HG02840 (cell line): ENCODE results near the gene LTB4R.
A peak's percentile ranks its signal among the peaks of the same experiment; 100 is the strongest.

Experiments
- ATAC-seq: cut with Tn5 transposase; IDR thresholded peaks from one replicate; pipeline ENCODE4 v1.9.1; 2021; ENCODE audit warnings: mild to moderate bottlenecking, moderate library complexity, moderate number of reproducible peaks; ENCODE audit not compliant: unreplicated experiment, low FRiP score

LTB4R gene

DNA sequence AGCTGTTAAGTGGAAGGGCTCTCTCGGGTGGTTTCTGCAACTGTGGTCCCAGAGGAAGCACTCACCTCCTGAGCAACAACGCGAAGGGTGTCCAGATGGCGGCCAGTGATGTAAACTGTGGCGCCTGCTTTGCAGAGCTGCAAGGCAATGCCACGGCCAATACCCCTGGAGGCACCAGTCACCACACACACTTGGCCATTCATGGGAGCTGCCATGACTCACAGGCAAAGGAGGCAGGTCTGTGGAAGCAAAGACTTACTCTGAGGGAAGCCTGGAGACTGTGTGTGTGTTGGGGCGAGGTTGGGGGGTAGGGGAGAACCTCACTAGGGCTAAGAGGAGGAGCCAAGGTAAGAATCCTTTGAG lies 12.4 kb upstream of the LTB4R start:
- no peak for ATAC-seq

DNA sequence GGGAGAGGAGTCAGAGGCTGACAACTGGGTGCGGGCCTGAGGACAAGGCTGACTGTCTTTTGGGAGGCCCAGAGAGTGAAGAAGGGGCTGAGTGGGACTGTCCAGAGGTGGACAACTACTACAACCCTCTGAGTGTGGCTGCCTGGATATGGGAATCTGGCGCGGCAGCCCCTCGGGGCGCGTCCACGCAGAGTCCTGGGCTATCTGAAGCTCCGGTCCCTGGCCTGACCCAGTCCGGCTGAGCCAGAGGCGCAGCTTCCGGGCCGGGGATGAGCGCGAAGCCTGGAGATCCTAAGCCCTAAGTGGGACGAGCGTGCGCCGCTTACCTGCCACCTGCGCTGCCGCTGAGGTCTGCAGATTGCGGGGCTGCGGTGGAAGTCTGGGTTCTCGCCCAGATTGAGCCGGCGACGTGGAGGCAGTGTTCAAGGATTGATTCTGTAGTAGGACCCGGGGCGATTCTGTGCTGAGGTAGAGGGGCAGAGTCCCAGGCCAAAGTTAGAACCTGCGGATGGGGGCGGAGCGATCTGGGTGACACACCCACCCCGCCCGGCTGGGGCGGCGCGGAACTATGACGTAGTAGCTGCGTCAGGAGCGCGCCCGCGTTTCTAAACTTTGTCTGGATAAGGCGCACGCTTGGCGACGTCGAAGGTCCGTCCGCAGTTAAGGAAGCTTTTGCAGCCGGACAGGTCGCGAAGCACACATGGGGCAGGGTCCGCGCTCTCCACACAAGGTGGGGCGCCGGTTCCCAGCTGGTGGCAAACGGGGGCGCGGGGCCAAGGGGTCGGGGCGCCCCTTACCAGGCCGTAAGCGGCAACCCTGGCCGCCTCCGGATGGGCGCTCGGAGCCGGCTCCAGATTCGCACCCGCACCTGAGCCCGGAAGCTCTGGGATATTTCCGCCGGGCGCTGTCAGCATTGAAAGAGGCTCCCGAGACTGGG lies 11.8 kb upstream of the LTB4R start, which contains the start of the genes DHRS1 and NOP9:
Gene DHRS1 (minus strand): TSS at position 526 of the 937 bp plus-strand sequence. CDS start 674 bp downstream, outside the sequence.
Gene NOP9 (plus strand): TSS at position 596 of the 937 bp plus-strand sequence. CDS start 105 bp downstream, at position 701.
- ATAC-seq, result peak; percentile 77

DNA sequence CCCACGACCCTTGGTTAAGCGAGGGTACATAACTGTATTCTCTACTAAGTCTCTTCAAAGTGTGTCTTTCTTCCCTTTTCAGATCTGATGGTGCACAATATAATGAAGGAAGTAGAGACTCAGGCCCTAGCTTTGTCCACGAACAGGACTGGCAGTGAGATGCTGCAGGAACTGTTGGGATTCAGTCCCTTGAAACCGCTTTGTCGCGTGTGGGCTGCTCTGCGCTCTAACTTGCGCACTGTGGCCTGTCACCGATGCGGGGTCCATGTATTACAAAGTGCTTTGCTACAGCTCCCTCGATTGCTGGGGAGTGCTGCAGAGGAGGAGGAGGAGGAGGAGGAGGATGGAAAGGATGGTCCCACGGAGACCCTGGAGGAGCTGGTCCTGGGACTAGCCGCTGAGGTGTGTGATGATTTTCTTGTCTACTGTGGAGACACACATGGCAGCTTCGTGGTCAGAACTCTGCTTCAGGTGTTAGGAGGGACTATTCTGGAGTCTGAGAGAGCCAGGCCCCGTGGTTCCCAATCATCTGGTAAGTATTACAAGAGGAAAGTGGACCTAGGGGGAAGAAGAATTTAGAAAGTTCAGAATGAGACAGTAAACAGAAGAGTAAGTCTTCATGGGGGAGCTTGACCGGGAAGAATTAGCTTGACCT lies 10.8 kb upstream of the LTB4R start:
- no peak for ATAC-seq

DNA sequence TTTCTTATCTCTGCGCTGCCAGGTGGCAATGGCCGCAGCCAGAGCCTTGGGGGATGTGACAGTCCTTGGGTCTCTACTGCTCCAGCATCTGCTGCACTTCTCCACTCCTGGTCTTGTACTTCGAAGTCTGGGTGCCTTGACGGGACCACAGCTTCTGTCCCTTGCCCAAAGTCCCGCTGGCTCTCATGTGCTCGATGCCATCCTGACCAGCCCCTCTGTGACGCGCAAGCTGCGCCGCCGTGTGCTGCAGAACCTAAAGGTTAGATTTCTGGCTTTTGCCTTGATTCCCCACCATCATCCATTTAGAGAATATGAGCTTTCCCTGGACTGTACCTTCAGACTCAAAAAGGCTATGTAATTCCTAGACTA lies 7.3 kb upstream of the LTB4R start:
- ATAC-seq, result no peak

DNA sequence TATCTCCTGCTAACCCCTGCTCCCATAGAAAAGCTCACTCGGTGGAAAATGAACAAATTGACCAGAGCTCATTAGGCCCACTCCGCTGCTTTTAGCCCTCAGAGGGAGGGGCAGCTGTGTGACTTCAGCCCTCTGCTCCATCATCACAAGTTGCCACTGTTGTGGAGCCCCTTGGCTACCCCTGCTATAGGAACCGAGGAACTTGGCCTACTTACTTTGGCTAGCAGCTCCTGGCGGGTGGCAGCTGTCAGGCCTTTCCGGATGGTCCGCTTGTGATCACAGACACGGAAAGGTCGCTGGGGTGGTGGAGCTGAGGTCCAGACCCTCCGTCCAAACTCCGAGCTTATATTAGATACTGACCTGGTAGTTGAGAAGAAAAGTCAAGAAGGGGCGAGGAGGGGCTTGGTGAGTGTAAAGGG lies 4.1 kb upstream of the LTB4R start:
- no peak for ATAC-seq

DNA sequence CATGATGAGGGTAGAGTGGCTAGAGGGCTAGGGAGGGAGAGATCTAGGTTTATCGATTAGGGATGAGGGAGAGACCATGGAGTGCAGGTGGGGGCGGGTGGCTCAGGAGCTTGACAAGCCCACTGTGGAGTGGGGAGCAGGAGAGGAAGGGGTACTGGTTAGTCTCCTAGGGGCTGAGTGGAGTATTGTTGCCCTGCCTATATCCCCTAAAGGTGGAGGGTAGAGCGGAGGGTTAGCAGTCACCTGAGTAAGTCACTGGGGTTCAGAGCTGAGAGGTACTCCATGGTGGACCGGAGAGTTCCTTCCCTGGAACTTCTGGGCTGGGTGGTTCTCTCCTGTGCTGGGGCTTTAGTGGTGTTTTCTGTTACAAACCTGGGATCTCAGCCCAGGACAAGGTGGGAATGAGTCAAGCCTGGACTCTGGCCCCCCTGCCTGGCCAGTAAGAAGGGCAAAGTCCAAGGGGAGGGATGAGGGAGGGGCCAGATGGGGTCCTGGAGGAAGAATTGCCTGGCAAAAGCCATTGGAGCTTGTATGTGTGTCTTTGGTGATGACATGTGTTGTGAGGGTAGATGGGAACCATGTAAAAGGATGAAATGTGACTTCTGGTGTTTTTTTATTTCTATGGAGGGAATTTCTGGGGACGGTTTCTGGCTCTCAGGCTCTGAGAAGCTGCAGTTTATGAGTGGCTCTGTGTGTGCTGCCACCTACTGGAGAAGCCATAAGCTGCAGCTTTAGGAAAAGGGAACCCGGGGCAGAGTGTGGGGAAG lies 3.5 kb upstream of the LTB4R start, which contains the start of gene CIDEB:
Gene CIDEB (minus strand): TSS at position 403 of the 767 bp plus-strand sequence. CDS start 119 bp downstream, at position 284.
- no peak for ATAC-seq

DNA sequence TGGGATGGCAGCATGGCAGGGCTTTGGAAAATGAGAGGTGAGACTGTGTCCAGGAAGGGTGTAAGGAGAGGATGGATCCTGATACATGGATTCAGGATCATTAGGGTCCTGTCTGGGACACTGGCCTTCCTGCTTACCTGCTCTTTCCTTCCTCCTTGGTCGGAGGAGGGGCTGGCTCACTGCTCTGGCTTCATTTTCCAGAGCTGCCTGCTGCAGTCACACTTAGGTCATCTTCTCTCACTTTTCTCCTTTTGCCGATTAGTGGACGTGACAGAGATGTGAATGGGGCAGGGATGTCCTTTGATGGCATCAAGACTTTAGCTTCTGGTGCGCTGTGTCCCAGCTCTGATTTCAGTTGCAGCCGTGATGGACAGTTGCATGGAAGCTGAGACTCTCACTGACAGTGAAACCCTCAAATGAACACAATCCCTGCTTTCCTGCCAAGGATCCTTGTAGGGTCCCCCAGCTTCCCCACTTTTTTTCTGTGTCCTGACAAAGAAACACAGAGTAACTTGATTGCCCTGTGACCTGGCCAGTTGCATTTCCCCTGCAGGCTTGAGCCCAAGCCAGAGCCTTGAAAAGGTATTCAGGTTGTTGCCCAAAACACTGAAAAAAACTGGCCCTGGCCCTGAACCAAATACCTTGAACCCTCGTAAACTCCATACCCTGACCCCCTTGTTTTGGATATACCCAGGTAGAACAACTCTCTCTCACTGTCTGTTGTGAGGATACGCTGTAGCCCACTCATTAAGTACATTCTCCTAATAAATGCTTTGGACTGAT lies 2.8 kb upstream of the LTB4R start:
- no peak for ATAC-seq

DNA sequence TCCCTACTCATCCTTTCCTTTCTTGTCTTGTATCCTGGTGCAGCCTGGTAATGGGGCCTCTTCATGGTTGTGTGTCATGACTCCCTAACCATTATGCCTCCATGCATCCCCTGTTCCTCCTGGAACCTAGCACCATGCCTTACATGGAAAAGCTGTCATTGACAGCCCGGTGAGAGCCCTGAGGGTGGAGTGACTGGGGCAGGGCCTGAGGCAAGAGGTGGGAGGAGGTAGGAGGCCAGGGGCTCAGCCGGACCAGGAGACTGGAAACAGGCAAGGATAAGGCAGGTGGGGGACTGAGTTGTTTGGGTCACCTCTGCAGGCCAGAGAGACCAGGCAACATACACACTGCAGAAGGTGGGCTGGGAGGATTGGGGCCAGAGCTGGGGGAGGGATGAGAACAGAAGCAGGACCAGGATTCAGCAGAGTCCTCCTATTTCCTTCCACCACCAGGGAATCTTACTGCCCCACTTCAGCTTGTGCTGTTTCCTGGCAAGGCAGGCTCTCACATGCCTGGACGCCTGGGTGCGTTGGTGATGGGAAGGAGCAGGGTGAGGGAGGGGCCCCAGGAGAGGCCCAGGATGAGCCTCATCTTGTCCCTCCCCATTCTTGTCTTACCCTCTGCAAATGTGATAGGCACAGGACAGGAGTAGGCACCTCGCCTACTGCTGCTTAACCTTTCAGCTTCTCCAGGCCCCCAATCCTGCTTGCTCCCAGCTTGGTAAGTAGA lies 1.6 kb upstream of the LTB4R start, which contains the start of gene LTB4R2:
Gene LTB4R2 (plus strand): TSS at position 603 of the 727 bp plus-strand sequence. CDS start 525 bp downstream, outside the sequence.
- ATAC-seq, result no peak

DNA sequence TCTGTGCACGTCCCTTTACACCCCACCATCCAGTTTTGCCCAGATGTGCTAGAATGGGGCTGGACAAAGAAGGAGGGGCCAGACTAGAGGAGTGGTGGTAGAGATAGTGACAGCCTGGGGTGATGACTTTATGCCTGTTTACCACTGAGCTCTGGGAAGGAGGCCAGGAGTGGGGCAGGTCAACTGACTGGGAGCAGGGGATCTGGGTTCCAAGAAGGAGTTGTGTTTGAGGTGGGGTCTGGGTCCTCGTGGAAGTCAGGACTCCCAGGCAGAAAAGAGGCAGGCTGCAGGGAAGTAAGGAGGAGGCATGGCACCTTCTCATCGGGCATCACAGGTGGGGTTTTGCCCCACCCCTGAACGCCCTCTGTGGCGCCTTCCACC lies 1.0 kb upstream of the LTB4R start:
- ATAC-seq, result no peak

DNA sequence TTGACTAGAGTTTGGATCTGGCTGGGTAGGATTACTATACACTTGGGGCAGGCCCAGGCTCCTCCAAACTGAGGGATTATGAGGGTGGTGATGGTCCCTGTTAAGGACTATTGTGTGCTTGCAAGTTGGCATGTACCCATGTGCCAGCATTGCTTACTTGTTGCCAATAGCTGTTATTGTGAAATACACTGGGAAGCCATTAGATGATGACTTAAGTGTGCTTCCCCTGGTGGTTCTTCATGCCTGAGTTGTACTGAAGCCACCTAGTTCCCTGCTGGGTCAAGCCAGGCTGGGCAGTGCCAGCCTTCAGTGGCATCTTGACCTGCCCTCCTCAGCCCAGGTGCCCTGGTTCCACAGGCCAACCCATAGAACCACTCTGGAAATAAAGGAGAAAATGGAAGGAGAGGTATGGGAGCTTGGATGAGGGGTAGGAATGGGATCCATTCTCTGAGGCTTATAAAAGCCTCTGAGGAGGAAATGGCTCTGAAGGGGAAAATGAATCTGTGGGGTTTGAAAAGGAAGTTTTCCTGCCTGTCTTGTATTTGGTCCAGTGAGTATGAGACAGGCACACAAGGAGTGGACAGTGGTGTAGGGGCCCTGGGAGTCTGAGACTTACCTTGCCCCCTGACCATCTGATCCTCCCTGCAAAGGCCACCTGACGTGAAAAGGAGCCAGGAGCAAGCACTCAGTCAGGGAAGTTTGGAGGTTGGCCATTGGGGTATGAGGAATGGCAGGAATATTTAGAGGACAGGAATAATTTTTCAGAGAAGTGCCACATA lies 724 bp downstream of the LTB4R start:
- no peak for ATAC-seq

DNA sequence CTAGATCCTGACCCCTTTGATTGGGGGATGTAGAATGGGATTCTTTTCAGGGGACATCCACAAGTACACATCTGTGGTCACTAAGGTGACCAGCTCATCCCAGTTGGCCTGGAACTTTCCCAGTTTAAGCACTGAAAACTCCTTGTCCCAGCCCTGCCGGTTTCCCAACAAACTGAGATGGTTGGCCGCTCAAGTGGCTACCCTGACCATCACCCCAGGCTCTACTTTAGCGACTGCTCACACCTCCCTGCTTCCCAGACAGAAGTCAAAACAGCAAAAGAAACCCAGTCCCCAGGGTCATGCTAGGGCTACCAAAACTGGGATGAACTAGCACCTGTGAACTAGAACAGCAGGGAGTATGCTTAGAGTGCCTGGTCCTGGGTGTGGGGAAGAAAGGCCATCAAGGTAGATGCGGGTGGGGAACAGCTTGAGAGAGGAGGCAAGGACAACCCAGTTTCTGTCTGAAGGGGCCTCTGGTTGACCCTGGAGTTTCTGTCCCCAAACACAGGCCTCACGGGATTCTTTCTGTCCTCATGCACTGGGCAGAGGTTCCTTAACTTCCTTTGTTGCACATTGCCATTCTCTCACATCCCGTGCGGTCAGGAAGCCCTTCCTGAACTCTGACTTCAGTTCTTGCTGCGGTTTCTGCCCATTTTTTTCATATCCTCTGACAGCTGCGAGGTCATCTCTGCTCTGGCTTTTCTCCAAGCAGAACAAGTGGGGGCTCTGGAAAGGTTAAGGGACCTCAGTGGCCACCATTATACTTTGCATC lies 1.6 kb downstream of the LTB4R start:
- no peak for ATAC-seq

DNA sequence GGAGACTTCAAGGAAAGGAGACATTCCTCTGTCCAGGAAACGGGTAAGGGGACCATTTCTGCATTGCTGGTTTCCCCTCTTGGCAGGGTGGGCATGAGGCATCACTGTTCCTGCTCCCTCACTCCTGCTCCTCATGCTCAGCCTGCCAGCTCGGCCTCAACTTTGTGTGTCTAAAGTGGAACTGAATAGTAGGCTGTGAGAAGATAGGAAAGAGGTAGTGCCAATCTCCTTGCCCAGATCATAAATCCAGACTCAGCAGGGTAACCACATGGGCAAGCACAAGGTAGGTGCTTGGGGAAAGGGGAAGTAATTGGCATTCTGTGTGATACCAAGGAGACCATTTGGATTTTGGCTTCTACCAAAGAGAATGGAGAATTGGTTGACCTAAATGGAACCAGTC lies 2.6 kb downstream of the LTB4R start:
- ATAC-seq, result no peak

DNA sequence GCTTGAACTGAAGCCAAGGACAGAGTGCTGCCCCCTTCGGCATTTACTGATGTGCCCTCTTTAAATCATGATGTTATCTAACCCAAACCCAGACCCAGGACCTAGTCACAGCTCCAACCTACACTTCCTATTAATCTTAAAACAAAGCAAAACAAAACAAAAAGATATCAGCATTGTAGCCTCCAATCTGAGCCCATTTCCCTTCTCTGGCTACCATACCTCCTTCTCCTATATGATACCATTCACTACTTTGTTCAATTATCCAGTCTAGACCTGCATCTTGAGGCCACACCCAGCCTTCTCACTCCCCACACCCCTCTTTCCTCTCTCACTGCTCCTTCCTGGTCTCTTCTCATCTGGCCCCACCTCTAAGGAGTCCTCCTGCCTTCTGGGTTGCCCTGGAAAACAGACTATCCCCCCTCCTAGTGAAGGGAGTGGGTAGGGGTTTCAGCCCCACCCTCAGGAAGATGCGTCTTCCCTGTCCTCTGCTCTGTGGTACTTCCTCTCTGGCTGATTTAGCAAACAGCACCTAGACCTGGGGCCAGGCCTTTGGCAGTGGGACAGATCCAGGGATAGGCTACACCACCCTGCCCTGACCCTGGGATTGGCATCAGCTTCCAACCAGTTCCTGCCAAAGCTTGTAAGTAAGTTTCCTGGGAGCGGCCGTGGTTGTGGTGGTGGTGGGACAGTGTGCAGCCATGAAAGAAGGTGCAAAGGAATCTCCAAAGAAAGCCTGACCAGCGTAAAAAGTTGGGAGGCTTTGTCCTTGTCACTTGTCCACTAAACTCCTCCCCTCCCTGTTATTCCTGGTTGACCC lies 3.3 kb downstream of the LTB4R start:
- no peak for ATAC-seq

DNA sequence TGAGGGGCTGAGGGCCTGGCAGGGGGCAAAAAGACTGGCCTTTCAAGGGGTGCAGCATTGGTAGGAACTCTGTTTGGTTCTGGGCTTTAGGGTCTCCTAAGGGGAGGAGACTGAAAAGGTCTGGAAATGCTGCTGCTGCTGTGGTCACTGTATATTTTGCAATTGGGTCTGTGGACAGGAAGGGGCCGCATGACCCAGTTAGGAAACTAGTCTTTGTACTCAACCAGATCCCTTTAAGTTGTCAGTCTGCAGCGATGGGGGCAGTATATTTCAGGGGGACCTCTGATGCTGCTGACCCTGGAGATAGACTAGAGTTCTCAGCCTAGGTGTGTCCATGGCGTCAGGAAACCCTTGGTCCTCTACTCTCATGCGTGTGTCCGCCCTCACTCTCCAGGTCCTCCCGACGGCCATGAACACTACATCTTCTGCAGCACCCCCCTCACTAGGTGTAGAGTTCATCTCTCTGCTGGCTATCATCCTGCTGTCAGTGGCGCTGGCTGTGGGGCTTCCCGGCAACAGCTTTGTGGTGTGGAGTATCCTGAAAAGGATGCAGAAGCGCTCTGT lies 4.0 kb downstream of the LTB4R start:
- no peak for ATAC-seq

DNA sequence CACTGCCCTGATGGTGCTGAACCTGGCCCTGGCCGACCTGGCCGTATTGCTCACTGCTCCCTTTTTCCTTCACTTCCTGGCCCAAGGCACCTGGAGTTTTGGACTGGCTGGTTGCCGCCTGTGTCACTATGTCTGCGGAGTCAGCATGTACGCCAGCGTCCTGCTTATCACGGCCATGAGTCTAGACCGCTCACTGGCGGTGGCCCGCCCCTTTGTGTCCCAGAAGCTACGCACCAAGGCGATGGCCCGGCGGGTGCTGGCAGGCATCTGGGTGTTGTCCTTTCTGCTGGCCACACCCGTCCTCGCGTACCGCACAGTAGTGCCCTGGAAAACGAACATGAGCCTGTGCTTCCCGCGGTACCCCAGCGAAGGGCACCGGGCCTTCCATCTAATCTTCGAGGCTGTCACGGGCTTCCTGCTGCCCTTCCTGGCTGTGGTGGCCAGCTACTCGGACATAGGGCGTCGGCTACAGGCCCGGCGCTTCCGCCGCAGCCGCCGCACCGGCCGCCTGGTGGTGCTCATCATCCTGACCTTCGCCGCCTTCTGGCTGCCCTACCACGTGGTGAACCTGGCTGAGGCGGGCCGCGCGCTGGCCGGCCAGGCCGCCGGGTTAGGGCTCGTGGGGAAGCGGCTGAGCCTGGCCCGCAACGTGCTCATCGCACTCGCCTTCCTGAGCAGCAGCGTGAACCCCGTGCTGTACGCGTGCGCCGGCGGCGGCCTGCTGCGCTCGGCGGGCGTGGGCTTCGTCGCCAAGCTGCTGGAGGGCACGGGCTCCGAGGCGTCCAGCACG lies 4.7 kb downstream of the LTB4R start:
- no peak for ATAC-seq

DNA sequence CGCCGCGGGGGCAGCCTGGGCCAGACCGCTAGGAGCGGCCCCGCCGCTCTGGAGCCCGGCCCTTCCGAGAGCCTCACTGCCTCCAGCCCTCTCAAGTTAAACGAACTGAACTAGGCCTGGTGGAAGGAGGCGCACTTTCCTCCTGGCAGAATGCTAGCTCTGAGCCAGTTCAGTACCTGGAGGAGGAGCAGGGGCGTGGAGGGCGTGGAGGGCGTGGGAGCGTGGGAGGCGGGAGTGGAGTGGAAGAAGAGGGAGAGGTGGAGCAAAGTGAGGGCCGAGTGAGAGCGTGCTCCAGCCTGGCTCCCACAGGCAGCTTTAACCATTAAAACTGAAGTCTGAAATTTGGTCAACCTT lies 5.3 kb downstream of the LTB4R start:
- no peak for ATAC-seq
